HG03469 (cell line): Measurements from ENCODE around the gene PSEN1.

Experiments used
- ATAC-seq: cut with Tn5 transposase; IDR thresholded peaks from one replicate; pipeline ENCODE4 v1.9.1; 2021; ENCODE audit warnings: mild to moderate bottlenecking, moderate library complexity, moderate number of reproducible peaks; ENCODE audit not compliant: unreplicated experiment

Gene PSEN1

DNA sequence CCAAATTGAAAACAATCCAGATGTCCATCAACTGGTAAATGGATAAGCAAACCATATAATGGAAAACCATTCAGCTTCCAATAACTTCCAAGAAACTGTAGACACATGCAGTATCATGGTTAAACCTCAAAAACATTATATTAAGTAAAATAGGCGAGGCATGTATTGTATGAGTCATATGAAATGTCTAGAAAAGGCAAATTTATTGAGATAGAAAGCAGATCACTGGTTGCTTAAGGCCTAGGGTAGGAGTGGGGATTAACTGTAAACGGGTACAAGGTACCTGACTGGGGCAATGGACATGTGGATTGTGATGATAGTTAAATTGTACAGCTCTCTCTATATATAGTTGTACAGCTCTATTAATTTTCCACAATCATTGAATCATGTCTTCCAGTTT is 79.7 kb downstream of the PSEN1 start:
- ATAC-seq, result no peak

DNA sequence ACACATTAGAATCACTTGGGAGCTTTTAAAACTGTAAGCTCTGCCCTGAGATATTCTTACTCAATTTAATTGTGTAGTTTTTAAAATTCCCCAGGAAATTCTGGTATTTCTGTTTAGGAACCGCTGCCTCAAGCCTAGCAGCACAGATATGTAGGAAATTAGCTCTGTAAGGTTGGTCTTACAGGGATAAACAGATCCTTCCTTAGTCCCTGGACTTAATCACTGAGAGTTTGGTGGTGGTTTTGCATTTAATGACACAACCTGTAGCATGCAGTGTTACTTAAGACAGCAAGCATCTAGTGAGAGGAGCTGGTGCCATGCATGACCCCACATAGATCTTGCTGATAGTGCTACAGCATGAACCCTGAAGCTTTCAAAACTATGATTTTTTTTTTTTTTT is 81.1 kb downstream of the PSEN1 start:
- no peak for ATAC-seq

DNA sequence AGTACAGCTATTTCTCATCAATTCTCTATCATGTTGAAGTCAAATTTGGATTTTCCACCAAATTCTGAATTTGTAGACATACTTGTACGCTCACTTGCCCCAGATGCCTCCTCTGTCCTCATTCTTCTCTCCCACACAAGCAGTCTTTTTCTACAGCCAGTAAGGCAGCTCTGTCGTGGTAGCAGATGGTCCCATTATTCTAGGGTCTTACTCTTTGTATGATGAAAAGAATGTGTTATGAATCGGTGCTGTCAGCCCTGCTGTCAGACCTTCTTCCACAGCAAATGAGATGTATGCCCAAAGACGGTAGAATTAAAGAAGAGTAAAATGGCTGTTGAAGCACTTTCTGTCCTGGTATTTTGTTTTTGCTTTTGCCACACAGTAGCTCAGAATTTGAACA is 83.8 kb downstream of the PSEN1 start:
- ATAC-seq, result no peak

DNA sequence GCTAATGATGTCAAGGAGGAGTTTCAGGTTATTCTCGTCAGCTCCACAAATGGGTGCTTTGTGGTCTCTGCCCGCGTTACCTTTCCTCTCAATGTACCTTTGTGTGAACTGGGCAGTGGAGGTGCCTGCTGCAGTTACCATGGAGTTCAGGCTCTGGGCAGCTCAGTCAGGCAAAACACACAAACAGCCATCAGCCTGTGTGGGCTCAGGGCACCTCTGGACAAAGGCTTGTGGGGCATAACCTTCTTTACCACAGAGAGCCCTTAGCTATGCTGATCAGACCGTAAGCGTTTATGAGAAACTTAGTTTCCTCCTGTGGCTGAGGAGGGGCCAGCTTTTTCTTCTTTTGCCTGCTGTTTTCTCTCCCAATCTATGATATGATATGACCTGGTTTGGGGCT is 84.3 kb downstream of the PSEN1 start:
- no peak for ATAC-seq

DNA sequence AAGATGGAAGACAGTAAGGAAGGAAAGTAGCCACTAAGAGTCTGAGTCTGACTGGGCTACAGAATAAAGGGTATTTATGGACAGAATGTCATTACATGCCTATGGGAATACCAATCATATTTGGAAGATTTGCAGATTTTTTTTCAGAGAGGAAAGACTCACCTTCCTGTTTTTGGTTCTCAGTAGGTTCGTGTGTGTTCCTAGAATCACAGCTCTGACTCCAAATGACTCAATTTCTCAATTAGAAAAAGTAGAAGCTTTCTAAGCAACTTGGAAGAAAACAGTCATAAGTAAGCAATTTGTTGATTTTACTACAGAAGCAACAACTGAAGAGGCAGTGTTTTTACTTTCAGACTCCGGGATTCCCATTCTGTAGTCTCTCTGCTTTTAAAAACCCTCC is 85.6 kb downstream of the PSEN1 start:
- no peak for ATAC-seq

DNA sequence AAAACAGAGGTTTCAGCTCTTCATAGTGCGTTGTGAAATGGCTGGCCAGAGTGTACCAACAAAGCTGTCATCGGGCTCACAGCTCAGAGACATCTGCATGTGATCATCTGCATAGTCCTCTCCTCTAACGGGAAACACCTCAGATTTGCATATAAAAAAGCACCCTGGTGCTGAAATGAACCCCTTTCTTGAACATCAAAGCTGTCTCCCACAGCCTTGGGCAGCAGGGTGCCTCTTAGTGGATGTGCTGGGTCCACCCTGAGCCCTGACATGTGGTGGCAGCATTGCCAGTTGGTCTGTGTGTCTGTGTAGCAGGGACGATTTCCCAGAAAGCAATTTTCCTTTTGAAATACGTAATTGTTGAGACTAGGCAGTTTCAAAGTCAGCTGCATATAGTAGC is 86.7 kb downstream of the PSEN1 start:
- ATAC-seq, result no peak

DNA sequence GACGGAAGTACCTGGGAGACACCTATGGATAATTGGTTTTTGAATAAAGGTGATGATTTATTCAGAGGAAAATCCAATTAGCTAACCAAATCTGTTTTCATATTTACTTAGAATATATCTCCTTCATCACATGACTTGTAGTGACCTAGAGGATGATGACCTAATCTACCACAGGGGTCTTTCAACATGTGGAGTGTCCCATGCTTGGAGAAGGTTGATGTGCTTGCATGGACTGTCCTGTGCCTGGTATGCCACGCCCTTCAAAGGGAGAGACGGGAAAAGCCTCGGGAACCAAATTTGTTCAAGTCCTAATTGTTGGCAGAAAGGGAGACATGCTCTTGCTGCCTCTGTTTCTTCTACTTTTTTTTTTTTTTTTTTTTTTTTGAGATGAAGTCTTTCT is 89.2 kb downstream of the PSEN1 start:
- no peak for ATAC-seq

DNA sequence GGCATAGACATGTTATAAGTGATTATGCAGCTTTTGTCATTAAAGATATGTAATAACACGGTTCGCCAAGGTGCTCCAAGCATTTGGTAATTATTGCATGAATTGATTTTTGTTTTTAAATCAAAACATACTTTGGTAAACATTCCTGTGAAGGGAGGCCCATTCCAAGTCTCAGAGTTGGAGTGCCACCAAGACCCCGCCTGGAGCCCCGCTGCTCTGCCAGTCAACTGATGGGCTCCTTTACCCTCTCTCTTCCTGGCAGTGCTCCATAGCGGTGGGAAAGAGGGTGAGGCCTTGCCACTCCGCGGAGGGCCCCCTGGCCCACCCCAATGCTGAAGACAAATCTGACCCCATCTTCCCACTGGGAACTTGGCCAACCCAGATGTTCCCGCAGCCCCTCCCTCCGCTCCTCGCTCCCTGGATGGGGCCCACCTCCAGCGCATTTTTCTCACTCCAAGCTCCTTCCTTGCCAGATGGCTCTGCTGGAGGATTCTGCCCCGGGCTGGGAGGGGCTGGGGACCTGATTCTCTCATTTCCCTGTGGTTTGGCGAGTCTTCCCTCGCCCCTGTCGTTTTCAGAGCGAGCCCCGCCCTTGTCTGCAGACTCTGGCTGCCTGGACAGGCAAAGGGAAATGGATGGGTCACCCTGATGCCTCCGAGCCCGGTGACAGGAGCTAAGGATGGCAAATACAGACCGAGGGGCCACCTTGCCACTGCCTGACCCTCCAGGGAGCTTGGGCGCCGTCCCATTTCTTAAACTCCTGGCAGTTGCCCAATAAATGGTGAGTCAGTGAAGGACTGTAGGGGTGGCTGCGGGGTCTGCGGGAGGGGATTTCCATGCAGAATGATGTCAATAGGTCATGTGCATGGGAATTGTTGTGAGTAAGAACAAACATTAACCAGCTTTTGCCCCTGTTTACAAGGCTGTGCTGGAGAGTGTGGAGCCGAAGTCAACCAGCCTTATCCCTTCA is 91.8 kb downstream of the PSEN1 start:
- ATAC-seq, result no peak

DNA sequence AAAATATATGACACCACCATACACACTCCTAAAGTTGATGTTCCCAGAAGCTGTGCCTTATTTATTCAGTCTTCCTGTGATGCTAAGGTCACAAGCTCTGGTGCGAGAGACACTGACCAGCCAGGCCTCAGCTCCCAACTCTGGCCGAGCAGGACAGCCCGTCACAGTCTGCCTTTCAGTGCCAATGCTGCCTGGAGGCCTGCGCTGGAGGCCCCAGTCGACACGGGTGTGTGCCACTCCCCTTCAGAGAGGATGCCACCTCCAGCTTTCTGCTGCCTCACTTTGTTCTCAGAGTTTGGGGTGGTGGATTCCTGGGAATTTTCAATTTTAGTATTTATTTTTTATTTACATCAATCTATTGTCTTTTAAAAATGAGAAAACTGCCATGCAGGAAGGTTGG is 93.7 kb downstream of the PSEN1 start:
- ATAC-seq, result no peak

DNA sequence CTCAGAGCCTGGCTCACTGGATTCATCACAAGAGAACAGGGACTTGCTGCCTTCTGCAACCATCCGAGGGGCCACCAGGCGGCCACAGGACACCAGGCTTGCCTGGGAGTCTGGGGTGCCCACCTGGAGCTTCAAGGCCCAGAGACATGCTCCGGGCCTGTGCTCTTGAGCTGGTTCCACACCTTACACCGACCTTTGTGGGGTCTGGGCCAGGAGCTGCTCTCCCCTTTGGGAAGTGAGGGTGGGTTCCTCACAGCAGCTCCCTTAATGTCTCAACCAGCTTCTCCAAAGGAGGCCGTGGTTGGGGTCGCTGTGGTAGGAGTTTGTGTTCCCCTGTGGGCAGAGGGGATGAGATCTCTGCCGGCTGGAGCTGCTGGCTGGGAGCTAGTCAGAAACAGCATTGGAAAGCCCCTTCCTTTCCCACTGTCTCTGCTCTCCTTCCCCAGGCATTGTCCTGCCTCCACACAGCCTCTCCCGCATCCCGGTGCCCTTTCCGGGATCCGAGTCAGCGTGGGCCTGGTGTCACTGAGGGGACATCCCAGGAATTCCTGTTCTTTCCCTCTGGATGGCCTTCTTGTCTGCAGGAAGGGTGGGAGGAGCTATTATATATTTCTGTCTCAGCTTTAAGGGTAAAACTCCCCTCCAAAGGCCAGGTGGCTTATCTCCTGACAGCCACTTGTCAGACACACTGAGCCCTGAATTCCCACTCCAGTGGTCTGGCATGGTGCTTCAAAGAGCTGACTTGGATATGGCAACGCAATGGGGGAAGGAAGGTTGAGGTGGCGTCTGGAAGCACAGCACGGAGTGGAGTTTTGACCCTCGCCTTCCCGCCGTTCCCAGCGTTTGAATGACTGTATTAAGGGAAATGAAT is 95.9 kb downstream of the PSEN1 start:
- no peak for ATAC-seq

DNA sequence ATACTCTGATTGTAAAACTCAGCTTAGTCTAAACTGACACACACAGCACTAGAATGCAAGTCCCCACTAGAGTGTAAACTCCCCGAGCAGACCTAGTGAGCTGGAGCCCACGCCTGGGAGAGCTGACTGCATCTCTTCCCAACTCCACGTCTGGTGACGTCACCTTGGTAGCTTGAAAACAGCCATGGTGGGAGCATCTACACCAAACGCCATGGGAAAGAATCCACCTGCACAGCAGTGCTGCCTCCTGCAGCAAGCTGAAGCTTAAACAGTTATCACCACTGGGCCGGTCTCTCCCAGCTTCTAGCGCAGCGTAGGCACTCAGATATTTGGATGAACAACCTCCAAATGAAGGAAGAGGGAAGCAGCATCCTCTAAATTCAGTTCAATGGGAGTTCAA is 96.7 kb downstream of the PSEN1 start:
- no peak for ATAC-seq

DNA sequence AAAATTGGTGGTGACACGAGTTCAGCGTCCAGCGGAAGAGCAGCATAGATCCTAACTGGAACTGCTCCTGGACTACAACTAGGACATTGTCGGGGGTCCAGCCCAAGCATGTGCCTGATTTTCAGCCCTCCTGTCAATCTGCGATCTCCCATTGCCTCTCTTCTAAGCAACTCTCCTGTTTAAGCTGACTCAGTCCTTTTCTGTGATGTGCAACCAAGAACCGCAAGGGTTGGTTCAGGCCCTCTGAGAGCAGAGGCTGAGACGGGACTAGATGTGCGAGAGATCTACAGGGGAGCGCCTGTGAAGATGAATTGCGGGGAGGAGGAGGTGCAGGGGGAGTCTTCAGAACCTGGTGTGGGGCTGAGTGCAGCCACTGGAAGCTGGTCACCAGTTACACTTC is 97.3 kb downstream of the PSEN1 start:
- ATAC-seq, result no peak

DNA sequence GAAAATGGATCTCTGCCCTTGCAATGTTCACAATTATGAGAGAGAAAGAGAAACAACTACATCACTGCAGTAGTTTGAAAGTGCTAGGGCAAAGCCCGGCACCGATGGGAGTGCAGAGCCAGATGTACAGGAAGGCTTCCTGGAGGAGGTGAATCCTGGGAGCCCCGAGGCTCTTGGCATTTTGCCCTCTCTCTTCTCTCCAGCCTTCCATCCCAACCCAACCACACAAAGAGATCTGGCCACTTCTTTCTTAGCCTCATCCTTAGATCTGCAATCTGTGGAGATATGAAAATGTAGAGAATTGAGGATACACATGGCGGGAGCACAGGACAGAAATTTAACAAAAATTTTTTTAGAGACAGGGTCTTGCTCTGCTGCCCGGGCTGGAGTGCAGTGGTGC is 97.7 kb downstream of the PSEN1 start:
- ATAC-seq, result no peak

DNA sequence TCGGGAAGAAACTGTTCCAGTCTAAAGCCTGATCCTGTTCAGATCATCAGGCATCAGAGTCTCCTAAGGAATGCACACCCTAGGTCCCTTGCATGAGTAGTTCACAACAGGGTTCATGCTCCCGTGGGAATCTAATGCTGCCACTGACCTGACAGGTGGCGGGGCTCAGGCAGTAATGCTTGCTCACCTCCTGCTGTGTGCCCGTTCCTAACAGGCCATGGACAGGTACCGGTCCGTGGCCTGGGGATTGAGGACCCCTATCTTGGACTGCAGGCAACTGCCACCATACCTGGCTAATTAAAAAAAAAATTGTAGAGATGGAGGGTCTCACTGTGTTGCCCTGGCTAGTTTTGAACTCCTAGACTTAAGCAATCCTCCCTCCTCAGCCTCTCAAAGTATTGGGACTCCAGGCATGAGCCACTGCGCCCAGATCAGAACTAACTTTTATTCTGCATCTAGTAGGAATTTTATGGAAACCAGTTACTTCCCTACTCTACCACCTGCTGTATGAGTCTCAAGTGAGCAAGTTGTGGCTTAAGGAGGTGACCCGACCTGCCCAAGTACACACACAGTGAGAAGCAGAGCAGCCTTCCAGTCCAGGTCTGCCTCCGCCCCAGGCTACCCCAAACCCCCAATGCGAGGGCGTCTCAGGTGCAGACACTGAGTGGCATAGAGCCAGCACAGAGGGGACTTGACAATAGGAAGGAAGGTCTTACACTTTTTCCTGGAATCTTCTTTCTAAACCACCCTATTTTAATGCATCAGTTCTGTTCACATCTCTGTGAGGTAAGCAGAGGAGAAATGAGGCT is 98.5 kb downstream of the PSEN1 start:
- ATAC-seq, result no peak

DNA sequence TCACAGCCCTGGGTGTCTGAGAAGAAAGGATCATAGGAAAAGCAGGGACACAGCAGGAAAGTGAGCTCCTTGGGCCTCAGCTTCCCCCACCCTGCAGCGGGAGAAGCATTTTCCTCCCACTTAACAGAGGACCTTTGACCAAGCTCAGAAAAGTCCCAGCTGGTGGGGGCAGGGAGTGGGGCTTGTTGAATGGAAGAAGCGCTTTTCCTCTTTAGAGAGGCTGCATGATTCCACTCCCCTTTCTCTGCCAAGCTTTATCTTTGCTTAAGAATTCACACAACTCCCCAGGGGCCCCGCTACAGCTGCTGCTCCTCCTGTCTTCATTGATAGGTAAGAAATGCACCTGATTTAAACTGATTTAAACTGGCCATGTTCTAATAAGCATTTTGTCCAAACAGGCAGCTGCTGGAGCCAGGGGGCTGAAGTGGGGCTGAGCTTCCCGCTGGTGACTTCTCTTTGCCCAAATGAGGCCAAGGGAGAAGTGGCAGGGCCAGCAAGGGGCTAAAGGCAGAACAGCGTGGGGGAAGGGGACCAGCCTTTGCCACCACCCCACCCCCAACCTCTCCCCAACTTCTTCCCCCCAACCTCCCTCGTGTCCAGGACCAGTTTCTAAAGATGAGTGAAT is 99.3 kb downstream of the PSEN1 start:
- ATAC-seq, result no peak

DNA sequence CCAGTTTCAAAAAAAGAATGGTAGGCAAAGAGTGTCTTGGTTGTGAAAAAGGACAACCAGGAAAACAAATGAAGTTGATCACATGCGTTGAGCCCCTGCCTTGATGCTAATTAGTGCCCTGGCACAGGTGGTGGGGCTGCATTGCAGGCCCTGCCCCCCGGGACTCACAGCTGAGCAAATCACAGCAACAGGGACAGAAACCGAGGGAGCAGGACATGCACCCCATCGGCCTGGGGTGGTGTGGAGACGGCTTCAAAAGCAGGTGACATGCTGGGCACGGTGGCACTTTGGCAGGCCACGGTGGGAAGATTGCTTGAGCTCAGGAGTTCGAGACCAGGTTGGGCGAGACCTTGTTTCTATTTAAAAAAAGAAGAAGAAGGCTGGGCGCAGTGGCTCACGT is 99.8 kb downstream of the PSEN1 start:
- no peak for ATAC-seq

DNA sequence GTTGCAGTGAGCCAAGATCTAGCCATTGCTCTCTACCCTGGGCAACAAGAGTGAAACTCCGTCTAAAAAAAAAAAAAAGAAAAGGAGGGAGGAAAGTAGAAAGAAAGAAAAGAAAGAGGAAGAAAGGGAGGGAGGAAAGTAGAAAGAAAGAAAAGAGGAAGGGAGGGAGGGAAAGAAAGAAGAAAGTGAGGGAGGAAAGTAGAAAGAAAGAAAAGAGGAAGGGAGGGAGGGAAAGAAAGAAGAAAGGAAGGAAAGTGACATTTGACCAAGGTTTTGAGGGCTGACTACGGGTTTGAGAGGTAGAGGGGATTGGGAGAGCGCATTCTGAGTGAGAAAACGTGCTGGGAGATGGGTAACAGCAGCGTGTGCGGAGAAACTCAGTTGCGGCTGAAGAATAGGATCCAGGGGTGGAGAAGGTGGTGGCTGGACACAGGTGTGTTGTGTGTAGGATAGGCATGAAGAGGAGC is 100.5 kb downstream of the PSEN1 start:
- ATAC-seq, result no peak

DNA sequence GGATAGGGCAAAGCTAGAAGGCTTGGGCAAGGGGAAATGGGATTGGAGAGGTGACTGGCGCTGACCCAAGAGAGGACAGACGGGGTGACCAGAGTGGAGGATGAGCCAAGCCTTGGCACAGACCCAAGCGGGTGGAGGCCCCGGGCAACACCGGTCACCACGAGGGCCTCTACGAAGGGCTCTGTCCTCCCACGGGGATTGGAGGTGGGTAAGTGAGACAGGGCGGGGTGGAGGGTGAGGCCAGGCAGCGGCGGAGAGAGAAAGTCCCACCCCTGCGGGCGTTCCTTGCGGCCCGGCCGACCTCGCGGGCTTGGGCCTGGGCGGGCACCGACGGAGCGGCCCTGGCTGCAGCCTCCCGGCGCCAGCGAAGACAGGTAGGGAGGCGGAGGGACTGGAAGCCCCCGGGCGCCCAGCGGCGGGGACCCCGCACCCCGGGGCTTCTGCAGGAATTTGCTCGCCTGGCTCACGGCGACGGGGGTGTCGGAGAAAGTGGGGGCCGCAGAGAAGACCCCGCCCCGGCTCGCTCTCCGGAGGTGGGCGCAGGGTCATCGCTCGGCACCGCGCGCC is 101.0 kb downstream of the PSEN1 start, which contains the start of gene PAPLN:
TSS of gene PAPLN (plus strand) at position 288 of the 567 bp plus-strand sequence. CDS start 2,273 bp downstream, outside the sequence.
- no peak for ATAC-seq

DNA sequence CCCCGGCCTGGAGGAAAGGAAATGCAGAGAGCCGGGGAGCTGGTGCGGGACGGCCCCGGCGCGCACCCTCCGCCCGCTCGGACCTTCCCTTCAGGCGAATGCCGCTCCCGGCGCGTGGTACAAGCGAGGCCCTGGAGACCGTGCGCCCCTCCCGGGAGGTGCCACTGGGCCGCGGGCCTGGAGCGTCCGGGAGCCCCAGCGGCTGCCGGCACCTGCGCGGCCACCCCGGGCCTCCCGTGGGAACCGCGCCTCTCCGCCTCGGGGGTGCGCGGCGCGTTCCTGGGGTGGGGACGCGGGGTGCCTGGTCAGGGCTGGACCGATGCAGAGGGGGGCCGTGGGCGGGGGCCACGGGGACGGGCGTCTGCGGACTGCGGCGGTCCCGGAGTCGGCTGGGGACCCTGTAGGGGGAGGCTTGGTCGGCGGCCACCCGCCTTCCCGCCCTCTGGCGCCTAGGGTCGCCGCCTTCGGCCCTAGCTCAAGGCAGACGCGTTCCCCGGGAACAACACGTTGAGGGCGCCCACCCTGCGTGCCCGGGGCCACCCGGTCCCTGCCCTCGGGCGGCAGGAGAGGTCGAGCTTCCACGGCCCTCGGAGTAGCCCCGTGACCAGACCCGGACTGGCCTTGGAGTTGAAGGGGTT is 101.6 kb downstream of the PSEN1 start:
- ATAC-seq, result no peak
